PFSK-1 (cell line): ENCODE results near the gene NPIPB9. TPM values are rescaled to one million over a fixed set of nuclear protein-coding genes. Genes with fewer than 3 reads are reported as not detected.
"Not testable (repeated sequence)": the region's sequence is repeated elsewhere in the genome, so short reads cannot be mapped to it uniquely, and the experiment has no call there.

Source experiments
- FOXP2 ChIP-seq: optimal IDR thresholded peaks from 2 replicates; pipeline ENCODE3; 2011; ENCODE audit warnings: borderline replicate concordance, control low read depth, inconsistent platforms; ENCODE audit not compliant: insufficient read depth; ENCODE audit errors: extremely low read length, extremely low read depth
- POLR2AphosphoS5 ChIP-seq: IDR thresholded peaks from 2 replicates; pipeline ENCODE4 v1.6.1; 2012; ENCODE audit warnings: low read depth, mild to moderate bottlenecking, control low read depth, low read length, moderate library complexity
- REST ChIP-seq, 2 experiments: IDR thresholded peaks; 2 replicates each; pipeline versions ENCODE4 v1.6.1 to v1.8.0; 2011 to 2012; ENCODE audit warnings: low read depth in 2 of 2, low read length in 2 of 2, control low read depth in 1 of 2, inconsistent platforms in 1 of 2, mild to moderate bottlenecking in 1 of 2, moderate library complexity in 1 of 2; ENCODE audit not compliant: insufficient read depth in 1 of 2
- SIN3A ChIP-seq: IDR thresholded peaks from 2 replicates; pipeline ENCODE4 v1.6.1; 2012; ENCODE audit warnings: mild to moderate bottlenecking, low read length, moderate library complexity, borderline replicate concordance; ENCODE audit not compliant: insufficient read depth
- TAF1 ChIP-seq: IDR thresholded peaks from 2 replicates; pipeline ENCODE4 v1.6.1; 2012; ENCODE audit warnings: low read length, control low read depth, borderline replicate concordance; ENCODE audit not compliant: insufficient read depth
- polyA plus RNA-seq: library from polyadenylated mRNA; unstranded; fragments of >200 nt; gene quantifications from one replicate; pipeline ENCODE4 v1.2.1, GENCODE V29; 2012; ENCODE audit warnings: low read depth, missing spikeins; ENCODE audit not compliant: insufficient read length

NPIPB9 gene
- polyA plus RNA-seq = 0.60 TPM

DNA sequence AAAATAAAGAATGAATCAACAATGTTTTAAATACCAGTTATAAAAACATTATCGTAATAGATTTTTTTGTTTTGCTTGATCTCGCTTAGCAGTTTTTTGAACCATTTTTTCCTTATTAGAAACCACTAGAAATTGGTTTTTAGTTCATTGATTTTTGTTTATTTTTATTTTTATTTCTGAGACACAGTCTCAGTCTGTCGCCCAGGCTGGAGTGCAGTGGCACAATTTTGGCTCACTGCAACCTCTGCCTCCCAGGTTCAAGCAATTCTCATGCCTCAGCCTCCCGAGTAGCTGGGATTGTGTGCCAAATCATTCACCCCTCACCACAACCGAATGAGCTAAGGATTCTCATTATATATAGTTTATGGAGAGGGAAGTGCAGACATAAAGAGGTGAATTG lies at the start of gene NPIPB9:
Gene NPIPB9 (plus strand): TSS at position 301 of the 400 bp plus-strand sequence.
- TF ChIP-seq POLR2AphosphoS5, TAF1, SIN3A: not testable (repeated sequence)

- TF ChIP-seq REST (IDR thresholded peaks at IDR 0.05; ENCODE audit: insufficient read depth in 1 of 2, low read depth in 2 of 2, low read length in 2 of 2); TAF1; POLR2AphosphoS5: not testable (repeated sequence)
These were observed 40.1 kb upstream of the NPIPB9 start, which contains the start of gene EIF3C for GRCh38 chr16:28711220-28712083. Gene EIF3C, plus strand, starts transcription at chr16:28711464. Its CDS starts 223 bp downstream, at chr16:28711687.

DNA sequence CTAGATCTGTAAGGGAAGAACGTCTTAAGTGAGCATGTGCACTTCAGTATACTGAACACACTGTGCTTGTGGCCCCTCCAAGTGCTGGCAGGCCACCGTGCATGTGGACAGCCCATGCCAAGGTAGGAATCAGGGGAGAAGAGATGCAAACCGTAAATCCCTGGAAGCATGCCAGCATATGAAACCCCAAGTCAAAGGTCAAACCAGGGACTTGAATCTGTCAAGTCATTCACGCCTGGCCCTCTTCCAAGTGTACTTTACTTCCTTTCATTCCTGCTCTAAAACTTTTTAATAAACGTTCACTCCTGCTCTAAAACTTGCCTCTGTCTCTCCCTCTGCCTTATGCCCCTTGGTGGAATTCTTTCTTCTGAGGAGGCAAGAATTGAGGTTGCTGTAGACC lies 68.4 kb downstream of the NPIPB9 start:
- TF ChIP-seq TAF1 = no peak
- TF ChIP-seq SIN3A = no peak
- no peak for TF ChIP-seq POLR2AphosphoS5

DNA sequence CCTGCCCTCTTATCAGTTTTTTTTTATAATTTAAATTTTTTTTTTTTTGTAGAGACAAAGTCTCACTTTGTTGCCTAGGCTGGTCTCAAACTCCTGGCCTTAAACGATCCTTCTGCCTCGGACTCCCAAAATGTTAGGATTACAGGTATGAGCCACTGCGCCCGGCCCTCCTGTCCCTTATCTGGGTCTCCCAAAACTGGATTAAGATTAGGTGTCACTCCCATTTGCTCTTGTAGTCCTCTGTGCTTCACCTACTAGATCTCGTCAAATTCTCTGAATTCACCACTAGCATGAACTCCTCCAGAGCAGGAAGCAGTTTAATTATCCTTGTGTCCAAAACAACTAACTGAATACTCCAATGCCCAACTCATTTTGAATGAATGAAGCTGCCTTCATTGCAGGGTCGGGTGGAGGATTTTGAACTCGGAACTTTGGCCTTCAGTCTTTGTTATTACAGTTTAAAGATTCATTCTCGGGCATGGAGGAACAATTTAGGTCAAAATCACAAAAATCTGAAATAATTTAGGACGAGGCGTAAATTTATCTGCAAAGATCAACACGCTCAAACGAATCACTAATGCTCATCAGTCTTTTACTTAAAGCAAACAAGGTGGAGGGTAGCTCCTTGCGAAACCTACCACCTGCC lies 70.4 kb downstream of the NPIPB9 start:
- TF ChIP-seq POLR2AphosphoS5 (no peak), SIN3A (no peak), TAF1 (no peak), REST (IDR thresholded peaks at IDR 0.05; ENCODE audit: insufficient read depth in 1 of 2, low read depth in 2 of 2, low read length in 2 of 2) (no peak), FOXP2 (no peak)
